ENCODE data around the gene OR2V2. TPM values are rescaled to one million over a fixed set of nuclear protein-coding genes. Genes with fewer than 3 reads are reported as not detected.

OR2V2 gene
- total RNA-seq, 3 donors from 2014 or later = not detected

GRCh38 chr5:181136361-181136955 is 10.9 kb upstream of the OR2V2 start:
- Histone ChIP-seq H3K4me1 (no peaks in the 10 kb centered on the region), H3K27me3 (peaks cover 0 to 7% of the 10 kb centered on the region in 2 donors), H3K9me3 (peaks cover 0 to 10% of the 10 kb centered on the region in 2 donors), H3K27ac (no peak overlapping the region), H3K36me3 (no peaks in the 10 kb centered on the region), H3K4me3 (no peak overlapping the region)
- intact Hi-C loops (cut with DNase I; ENCODE audit: low total_unique reads) = no loop called here
- TF ChIP-seq POLR2AphosphoS5 (IDR thresholded peaks at IDR 0.05) (no peak), POLR2A (IDR thresholded peaks at IDR 0.05) (no peak)
- TF ChIP-seq, protein P1, sequence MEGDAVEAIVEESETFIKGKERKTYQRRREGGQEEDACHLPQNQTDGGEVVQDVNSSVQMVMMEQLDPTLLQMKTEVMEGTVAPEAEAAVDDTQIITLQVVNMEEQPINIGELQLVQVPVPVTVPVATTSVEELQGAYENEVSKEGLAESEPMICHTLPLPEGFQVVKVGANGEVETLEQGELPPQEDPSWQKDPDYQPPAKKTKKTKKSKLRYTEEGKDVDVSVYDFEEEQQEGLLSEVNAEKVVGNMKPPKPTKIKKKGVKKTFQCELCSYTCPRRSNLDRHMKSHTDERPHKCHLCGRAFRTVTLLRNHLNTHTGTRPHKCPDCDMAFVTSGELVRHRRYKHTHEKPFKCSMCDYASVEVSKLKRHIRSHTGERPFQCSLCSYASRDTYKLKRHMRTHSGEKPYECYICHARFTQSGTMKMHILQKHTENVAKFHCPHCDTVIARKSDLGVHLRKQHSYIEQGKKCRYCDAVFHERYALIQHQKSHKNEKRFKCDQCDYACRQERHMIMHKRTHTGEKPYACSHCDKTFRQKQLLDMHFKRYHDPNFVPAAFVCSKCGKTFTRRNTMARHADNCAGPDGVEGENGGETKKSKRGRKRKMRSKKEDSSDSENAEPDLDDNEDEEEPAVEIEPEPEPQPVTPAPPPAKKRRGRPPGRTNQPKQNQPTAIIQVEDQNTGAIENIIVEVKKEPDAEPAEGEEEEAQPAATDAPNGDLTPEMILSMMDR (IDR thresholded peaks at IDR 0.05) = no peak
- no peak for DNase-seq (ENCODE audit: low spot score in 2 of 2)

GRCh38 chr5:181138258-181138657 is 9.1 kb upstream of the OR2V2 start:
- H3K36me3 ChIP-seq = no peaks in the 10 kb centered on the region
- H3K27ac ChIP-seq = no peak overlapping the region
- no peaks in the 10 kb centered on the region for H3K27me3 ChIP-seq
- peaks cover 0 to 10% of the 10 kb centered on the region in 2 donors for H3K9me3 ChIP-seq
- H3K4me3 ChIP-seq = no peak overlapping the region
- H3K4me1 ChIP-seq = no peaks in the 10 kb centered on the region
- no peak for TF ChIP-seq POLR2AphosphoS5 (IDR thresholded peaks at IDR 0.05)
- intact Hi-C loops (cut with DNase I; ENCODE audit: low total_unique reads) = no loop called here
- DNase-seq (ENCODE audit: low spot score in 2 of 2) = no peak

- H3K36me3 ChIP-seq = no peaks in the 10 kb centered on the region
- H3K4me1 ChIP-seq = no peaks in the 10 kb centered on the region
- H3K9me3 ChIP-seq = peaks cover 0 to 15% of the 10 kb centered on the region in 2 donors
- H3K27ac ChIP-seq = no peak overlapping the region
- TF ChIP-seq POLR2A (IDR thresholded peaks at IDR 0.05) (no peak), POLR2AphosphoS5 (IDR thresholded peaks at IDR 0.05) (no peak)
- TF ChIP-seq, protein P1 (IDR thresholded peaks at IDR 0.05) = no peak
- intact Hi-C loops (cut with DNase I; ENCODE audit: low total_unique reads) = no loop called here
- H3K27me3 ChIP-seq = peaks cover 0 to 3% of the 10 kb centered on the region in 2 donors
- DNase-seq (ENCODE audit: low spot score in 2 of 2) = no peak
- H3K4me3 ChIP-seq = no peak overlapping the region
Measured at GRCh38 chr5:181140766-181141165, 6.6 kb upstream of the OR2V2 start.

- peaks cover 0 to 5% of the 10 kb centered on the region in 2 donors for H3K9me3 ChIP-seq
- no peak overlapping the region for H3K27ac ChIP-seq
- H3K4me1 ChIP-seq = no peaks in the 10 kb centered on the region
- H3K27me3 ChIP-seq = peaks cover 0 to 3% of the 10 kb centered on the region in 2 donors
- H3K36me3 ChIP-seq = no peaks in the 10 kb centered on the region
- TF ChIP-seq POLR2A (IDR thresholded peaks at IDR 0.05) (no peak), POLR2AphosphoS5 (IDR thresholded peaks at IDR 0.05) (no peak)
- TF ChIP-seq, protein P1 (IDR thresholded peaks at IDR 0.05) = no peak
- no peak overlapping the region for H3K4me3 ChIP-seq
- intact Hi-C loops (cut with DNase I; ENCODE audit: low total_unique reads) = no loop called here
- no peak for DNase-seq (ENCODE audit: low spot score in 2 of 2)
Measured at GRCh38 chr5:181142054-181142453, 5.3 kb upstream of the OR2V2 start.

GRCh38 chr5:181145133-181145532 is 2.3 kb upstream of the OR2V2 start:
- intact Hi-C loops (cut with DNase I; ENCODE audit: low total_unique reads) = no loop called here
- Histone ChIP-seq H3K27ac (no peak overlapping the region), H3K36me3 (no peaks in the 10 kb centered on the region), H3K27me3 (peaks cover 0 to 19% of the 10 kb centered on the region in 2 donors), H3K9me3 (peaks cover 0 to 5% of the 10 kb centered on the region in 2 donors), H3K4me3 (no peak overlapping the region), H3K4me1 (no peaks in the 10 kb centered on the region)
- no peak for TF ChIP-seq POLR2A (IDR thresholded peaks at IDR 0.05)
- TF ChIP-seq POLR2AphosphoS5 (IDR thresholded peaks at IDR 0.05) = no peak
- TF ChIP-seq, protein P1 (IDR thresholded peaks at IDR 0.05) = no peak
- no peak for DNase-seq (ENCODE audit: low spot score in 2 of 2)

Measured in breast epithelium (tissue), 4 donors.